H4 (cell line): ENCODE data around the gene DNAJB6. TPM values are rescaled to one million over a fixed set of nuclear protein-coding genes. Genes with fewer than 3 reads are reported as not detected.

Experiments used
- DNase-seq: peaks from one replicate; pipeline ENCODE4 v3.0.0-alpha.2; 2015; ENCODE audit warnings: low spot score
- total RNA-seq: library from RNA; depleted of rRNA; stranded (reverse); fragments of >200 nt; shearing (Covaris generic); gene quantifications from 2 replicates; pipeline ENCODE4 v1.2.3, GENCODE V29; 2014

Gene DNAJB6
- total RNA-seq, 1 experiment from 2014 or later = 108 TPM

DNA sequence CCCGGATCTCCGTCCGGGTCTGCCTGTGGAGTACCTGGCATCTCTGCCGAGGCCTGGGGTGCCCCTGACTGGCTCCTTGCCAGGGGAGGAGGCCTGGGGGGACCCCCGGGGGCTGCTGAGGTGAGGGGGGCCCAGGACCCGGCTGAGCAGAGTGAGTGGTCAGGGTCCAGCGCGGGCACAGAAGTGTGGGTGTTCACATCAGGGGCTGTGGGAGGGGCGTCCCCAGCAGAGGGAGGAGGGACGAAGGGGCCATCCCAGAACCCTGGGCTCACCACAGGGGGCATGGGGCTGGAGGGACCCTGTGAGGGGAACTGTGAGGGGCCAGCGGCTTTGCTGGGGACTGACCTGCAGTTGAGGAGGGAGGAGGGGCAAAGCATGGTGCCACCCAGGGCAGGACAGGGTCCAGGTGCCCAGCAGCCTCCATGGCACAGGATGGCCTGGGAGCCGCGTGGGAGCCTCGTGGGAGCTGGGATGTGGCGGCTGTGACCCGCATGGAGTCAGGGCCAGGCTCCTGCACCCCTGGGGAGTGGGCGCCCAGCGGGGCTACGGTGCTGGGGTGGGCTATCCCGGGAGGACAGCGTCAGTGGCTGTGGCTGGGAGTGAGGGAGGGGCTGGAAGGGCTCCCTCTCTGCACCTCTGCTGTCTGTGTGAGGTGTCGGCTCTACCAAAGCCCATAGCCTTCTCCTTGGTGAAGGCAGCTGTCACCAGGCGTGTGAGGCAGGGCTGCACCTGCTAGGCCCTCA lies 91.2 kb downstream of the DNAJB6 start:
- DNase-seq = no peak

GRCh38 chr7:157428554-157428945 lies 91.7 kb downstream of the DNAJB6 start:
- no peak for DNase-seq

DNA sequence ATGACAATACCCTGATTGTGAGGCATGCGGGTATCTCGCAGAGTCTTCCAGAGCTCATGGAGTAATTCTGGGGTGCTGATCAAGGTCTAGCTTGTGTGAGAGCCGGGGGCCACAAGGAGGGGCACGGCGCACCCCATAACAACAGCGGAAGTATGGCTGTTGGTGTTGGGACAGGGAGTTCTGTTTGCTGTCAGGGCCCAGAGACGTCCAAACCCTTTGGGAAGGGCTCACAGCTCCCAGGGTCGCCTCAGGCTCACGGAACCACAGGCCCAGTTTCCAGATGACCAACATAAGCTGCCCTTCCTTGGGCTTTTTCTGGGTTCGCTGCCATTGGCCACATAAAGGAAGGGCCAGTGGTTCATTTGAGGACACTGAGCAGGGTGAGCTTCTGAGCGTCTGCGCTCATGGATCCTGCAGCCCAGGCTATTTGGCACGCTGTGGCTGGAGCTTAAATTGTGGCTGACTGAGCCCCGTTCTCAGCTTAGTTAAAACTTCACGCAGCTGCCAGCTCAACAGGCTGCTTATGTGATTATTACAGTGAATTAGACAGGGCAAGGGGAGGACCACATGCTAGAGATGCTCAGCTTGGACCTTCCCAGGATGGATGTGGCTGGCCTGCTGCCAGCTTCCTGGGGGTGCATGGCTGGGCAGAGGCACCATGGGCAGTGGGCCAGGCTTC lies 92.3 kb downstream of the DNAJB6 start:
- DNase-seq = no peak

- no peak for DNase-seq
Observed at GRCh38 chr7:157429680-157430224, 92.9 kb downstream of the DNAJB6 start.

- no peak for DNase-seq
Observed at GRCh38 chr7:157430721-157431120, 93.9 kb downstream of the DNAJB6 start.

DNA sequence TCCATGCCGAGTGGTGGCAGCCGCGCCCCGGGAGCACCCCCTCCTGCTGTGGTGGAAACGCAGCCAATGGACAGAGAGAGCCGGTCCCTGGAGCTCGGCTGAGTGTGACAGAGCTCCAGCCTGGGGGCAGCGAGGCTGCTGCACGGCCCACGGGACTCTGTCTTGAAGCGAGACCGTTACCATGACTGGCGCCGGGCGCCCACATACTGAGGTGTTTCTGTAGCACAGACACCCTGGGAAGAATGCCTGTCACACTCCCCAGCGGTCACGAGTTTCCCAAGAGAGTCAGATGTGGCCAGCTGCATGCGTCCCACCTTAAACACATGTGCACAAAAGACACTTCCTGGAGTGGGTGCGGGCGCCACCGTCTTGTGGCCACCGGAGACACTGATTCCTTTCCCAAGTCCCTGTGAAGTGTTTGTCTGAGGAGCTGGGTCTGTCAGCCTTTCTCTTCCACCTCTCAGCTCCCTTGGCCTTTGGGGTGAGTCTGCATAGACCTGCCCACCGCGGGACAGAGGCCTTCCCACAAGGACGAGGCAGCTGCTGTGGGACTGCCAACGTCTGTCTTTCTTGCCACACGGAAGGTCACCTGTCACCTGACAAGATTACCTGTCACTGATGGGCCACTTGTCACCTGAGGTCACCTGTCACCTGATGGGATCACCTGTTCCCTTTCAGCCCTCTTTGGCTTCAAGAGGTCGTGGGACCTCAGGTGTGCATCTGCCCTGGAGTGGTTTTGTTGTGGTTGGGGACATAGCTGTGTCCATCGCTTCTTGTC lies 94.6 kb downstream of the DNAJB6 start:
- DNase-seq = no peak

GRCh38 chr7:157431951-157432540 lies 95.2 kb downstream of the DNAJB6 start:
- DNase-seq = no peak

GRCh38 chr7:157432541-157432956 lies 95.7 kb downstream of the DNAJB6 start:
- DNase-seq = no peak

DNA sequence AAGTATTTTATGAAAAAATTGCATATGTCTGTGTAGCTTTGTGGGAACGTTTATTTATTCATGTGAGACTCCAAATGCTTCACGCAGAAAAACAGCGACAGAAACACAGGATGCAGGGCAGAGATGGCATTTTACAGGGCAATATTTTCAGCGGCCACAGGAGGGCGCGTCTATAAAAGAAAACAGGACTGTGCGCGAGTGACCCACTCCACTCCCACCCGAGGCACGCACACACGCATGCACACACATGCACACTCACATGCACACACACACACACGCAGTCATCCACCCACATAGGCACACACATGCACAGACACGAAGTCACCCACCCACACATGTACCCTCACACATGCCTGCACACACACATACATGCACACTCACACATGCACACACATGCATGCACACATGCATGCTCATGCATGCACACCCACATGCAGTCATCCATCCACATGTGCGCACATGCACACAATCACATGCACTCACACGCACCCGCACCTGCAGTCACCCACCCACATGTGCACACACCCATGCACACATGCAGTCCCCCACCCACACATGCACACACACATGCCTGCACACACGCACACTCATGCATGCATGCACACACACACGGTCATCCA lies 96.3 kb downstream of the DNAJB6 start:
- no peak for DNase-seq

- no peak for DNase-seq
Observed at GRCh38 chr7:157433628-157434027, 96.8 kb downstream of the DNAJB6 start.

- DNase-seq = no peak
Observed at GRCh38 chr7:157434231-157434630, 97.4 kb downstream of the DNAJB6 start.

- DNase-seq = no peak
Observed at GRCh38 chr7:157434701-157435100, 97.9 kb downstream of the DNAJB6 start.

DNA sequence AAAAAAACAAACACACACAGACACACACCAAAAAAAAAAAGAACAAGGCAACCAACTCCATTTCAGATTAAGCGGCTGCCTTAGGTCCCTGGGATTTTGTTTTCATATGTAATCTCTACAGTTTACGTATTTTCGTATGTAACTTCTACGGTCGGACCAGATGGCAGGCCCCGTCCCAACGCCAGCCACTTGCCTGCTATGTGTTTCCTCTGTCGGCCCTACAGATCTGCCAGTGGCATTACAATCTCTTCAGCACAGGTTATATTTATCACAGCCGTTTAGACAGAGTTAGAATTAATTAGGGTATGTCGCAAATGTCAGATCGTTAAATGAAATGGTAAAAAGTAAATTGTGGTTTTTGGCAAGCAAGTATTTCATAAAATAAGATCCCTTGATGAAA lies 99.3 kb downstream of the DNAJB6 start:
- no peak for DNase-seq

GRCh38 chr7:157436763-157437480 lies 100.1 kb downstream of the DNAJB6 start:
- no peak for DNase-seq

GRCh38 chr7:157437519-157438061 lies 100.8 kb downstream of the DNAJB6 start:
- DNase-seq = no peak

DNA sequence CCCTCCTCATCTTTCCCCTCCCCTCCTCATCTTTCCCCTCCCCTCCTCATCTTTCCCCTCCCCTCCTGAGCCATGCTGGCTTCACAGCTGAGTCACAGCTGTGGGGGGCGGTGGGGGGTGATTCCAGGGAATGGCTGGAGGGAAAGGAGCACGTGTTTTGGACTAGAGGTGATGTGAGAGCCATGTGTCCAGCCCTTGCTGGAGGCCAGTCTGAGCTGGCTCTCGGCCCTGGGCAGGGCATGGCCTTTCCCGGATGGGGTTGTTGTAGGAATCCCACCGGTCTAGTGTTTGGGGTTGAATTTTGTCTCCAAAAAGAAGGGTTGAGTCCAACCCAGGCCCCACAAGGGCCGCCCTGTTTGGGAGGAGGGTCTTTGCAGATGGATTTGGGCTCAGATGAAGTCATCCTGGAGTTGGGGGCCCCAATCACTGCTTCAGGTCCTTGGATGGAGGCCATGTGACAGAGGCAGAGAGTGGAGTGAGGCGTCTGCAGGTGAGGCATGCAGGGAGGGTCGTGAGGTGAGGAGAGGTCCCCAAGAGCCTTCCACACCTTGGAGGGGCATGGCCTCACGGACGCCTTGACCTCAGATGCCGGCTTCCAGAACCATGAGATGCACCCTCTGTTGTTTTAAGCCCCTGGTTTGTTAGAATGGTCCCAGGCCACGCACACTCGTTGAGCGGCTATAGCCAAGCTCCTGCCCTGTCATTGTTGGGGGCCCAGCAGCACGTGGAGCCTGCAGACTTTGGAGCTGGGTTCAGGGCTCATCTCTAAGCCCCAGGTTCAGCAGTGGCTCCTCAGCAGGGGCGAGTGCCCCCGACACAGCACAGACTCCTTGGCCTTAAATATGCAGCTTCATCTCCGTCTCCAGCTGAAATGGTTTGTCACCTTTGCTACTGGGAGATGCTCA lies 101.6 kb downstream of the DNAJB6 start:
- no peak for DNase-seq

- no peak for DNase-seq
Observed at GRCh38 chr7:157439149-157439548, 102.3 kb downstream of the DNAJB6 start.

DNA sequence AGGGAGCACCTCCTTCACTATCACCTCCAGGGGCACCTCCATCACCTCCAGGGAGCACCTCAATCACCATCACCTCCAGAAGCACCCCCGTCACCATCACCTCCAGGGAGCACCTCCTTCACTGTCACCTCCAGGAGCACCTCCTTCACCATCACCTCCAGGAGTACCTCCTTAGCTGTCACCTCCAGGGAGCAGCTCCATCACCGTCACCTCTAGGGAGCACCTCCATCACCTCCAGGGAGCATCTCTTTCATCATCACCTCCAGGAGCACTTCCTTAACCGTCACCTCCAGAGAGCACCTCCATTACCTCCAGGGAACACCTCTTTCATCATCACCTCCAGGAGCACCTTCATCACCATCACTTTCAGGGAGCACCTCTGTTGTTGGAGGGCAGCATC lies 103.0 kb downstream of the DNAJB6 start:
- no peak for DNase-seq

- no peak for DNase-seq
Observed at GRCh38 chr7:157440346-157441022, 103.7 kb downstream of the DNAJB6 start.
